CD4-positive, alpha-beta T cell treated with Interleukin-1 beta for 1 hour (primary cell): Measurements from ENCODE around the gene CACNG8.
A peak's percentile ranks its signal among the peaks of the same experiment; 100 is the strongest.
"Not testable (repeated sequence)": the region's sequence is repeated elsewhere in the genome, so short reads cannot be mapped to it uniquely, and the experiment has no call there.

Experiments
- DNase-seq, 2 donors: peaks; one replicate each; pipeline ENCODE4 v3.0.0-alpha.2; 2020 to 2022

The CACNG8 gene

GRCh38 chr19:53962887-53963431 is at the start of gene CACNG8:
TSS of gene CACNG8 (plus strand) at chr19:53962937.
- DNase-seq = no peak

DNA sequence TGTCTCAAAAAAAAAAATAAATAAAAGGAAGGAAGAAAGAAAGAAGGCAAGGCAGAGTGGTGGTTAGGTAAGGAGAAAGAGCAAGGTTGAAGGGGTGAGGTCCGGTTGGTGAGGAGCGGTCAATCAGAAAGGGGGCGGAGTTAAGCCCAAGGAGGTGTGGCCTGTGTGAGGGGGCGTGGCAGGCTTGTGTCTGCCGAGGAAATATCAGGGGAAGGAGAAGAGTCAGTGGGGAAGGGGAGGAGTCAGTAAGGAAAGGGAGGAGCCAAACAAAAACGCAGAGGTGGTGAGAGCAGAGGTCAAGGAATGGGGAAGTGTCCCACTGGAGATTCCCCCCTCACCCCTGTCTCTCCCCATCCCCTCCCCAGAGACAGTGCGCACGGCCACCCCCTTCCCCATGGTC is 47.7 kb upstream of the CACNG8 start:
- DNase-seq = no peak

DNA sequence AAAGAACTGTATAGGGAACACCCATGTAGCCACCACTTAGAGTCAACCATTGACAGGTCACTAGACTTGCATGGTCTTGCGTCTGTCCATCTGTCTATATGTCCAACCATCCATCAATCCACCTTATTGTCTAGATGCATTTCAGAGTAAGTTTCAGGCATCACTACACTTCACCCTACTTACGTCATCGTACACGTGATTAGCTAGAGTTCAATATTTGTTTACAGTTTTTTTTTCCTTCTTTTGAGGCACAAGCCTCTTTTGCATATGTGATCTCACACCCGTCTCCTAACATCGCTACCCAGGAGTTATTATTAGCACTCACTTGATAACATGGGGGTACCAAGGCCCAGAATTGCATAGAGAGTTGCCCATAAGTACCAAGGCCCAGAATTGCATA is 46.7 kb upstream of the CACNG8 start:
- DNase-seq = no peak

GRCh38 chr19:53917356-53917755 is 45.4 kb upstream of the CACNG8 start:
- DNase-seq = no peak

- peak; percentile 8 to 25 for DNase-seq
Observed at GRCh38 chr19:53927739-53928138, 35.0 kb upstream of the CACNG8 start.

DNA sequence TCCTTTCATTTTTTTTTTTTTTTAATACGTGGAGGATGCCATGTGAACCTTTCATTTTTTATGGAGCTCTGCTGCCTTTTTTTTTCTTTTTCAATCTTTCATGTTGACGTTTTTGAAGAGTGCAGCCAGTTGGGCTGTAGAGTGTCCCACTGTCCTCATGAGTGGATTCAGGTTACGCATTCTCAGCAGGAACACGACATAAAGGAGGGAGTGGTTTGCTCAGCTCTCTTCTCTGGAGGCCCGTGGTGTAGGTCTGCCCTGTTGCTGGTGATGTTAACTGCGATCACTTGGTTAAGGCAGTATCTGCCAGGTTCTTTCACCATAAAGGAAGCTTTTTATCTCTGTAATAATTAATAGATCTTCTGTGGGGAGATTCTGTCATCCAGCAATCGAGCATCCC is 26.7 kb upstream of the CACNG8 start:
- no peak for DNase-seq

GRCh38 chr19:53942001-53942786 is 20.5 kb upstream of the CACNG8 start:
- DNase-seq = no peak

- no peak for DNase-seq
Observed at GRCh38 chr19:53944416-53944815, 18.3 kb upstream of the CACNG8 start.

GRCh38 chr19:53944933-53945332 is 17.8 kb upstream of the CACNG8 start:
- DNase-seq = no peak

GRCh38 chr19:53945441-53945840 is 17.3 kb upstream of the CACNG8 start:
- no peak for DNase-seq

DNA sequence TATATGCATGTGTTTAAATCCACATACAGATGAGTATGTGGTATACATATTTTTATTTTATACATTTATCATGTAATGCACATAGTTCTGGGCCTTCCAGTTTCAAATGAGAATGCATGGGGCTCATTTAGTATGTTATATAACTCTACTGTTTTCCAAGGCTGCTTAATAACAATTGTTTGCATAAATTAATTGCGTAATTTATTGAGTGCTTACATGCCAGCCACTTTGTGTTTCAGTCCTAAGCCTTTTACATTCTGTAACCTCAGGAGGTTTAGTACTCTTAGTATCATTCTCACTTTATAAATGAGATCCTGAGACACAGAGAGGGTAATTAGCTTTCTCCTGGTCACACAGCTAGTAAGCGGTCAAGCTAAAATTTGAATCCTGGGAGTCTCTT is 16.7 kb upstream of the CACNG8 start:
- DNase-seq = no peak

GRCh38 chr19:53947624-53948023 is 15.1 kb upstream of the CACNG8 start:
- no peak for DNase-seq

DNA sequence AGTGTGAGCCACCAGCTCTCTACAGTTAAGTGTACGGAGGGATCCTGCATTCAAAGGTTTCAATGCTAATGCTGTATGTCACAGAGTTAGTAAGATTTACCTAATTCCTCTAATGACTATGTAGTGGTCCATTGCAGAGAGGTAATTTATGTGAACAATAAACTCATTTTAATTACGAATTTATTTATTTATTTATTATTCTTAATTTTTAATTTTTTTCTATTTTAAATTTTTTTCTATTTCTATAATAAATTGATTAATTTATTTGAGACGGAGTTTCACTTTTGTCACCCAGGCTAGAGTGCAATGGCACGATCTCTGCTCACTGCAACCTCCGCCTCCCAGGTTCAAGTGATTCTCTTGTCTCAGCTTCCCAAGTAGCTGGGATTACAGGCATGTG is 14.1 kb upstream of the CACNG8 start:
- not testable (repeated sequence) for DNase-seq

DNA sequence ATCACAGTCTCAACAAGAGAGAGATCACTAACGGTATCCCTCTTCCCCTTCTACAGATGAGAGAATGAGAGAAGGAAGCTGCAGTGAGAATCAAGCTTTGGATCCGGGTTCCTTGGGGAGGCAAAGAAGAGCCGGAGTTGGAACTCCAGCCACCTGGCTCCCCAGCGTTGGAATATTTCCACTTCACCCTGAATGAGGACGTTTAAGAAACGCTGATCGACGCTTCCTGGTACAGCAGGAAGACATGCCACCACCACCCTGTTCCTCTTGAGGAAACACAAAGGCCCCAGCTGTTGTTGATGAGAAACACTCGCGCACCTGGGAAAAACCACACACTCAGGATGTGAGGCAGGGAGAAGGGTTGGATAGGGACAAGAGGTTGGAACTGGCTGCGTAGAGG is 11.3 kb upstream of the CACNG8 start:
- no peak for DNase-seq

DNA sequence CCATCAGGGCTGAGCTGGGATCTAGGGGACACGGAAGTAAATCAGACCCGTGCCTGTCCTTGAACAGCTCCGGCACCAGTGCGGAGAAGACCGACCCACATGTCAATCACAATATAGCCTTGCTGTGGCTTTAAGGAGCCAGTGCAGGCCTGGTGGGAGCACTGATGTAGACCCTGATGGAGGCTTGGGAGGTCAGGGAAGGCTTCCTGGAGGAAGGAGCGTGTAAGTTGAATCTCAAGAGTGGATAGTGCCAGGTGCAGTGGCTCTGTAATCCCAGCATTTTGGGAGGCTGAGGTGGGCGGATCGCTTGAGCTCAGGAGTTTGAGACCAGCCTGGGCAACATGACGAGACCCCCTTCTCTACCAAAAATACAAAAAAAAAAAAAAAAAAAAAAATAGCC is 10.8 kb upstream of the CACNG8 start:
- no peak for DNase-seq

- no peak for DNase-seq
Observed at GRCh38 chr19:53953383-53953782, 9.4 kb upstream of the CACNG8 start.

DNA sequence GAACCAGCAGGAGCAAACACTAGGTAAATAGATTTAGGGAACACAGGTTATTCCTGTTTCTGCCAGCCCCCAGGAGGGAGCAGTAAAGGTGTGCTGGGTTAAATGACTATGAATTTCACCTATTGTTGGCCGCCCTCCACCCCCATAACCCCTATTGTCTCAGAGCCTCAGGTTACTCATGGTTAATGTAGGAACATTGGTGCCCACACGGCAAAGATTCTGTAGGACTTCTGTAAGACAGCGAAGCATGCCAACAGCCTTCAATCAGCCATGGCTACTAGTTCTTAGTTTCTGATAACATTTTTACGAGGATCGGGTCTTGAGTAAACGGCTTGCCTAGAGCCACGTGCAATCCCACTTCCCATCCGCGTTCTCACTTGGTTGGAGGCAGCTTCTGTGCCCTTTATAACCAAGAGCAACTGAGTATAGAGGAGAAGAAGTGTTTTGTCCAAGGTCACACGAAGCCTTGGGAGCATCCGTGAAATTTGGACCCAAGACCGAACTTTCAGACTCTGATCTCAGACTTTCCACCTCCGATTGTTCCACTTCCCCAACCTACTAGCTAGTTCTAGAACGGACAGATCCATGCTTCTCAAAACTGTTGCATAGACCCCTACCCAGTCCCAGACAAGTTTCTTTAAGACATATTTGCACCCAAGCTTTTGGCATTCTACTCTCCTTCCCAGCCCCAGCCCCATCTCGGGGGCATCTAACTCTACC is 5.1 kb upstream of the CACNG8 start:
- DNase-seq = no peak

DNA sequence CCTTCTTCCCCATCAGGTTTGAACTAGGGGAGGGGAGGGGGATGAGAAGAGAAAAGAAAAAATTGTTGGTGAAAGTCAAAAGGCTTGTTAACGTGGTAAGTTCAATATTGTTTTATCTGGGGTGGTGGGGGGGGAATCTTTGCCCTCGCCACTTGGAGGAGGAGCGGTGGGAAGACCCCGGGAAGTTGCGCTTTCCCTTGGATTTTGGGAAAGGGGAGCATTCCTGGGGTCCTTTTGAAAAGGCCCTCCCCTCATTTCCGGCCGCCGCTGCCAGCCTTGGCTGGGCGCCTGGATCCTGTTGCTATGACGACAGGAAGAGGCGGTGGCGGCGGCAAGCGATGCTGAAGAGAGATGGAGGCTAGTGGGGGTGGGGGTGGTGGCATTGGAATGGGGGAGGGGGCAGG is 4.6 kb upstream of the CACNG8 start:
- no peak for DNase-seq

- DNase-seq = no peak
Observed at GRCh38 chr19:53958823-53959757, 3.6 kb upstream of the CACNG8 start.

- no peak for DNase-seq
Observed at GRCh38 chr19:53960187-53960586, 2.5 kb upstream of the CACNG8 start.

DNA sequence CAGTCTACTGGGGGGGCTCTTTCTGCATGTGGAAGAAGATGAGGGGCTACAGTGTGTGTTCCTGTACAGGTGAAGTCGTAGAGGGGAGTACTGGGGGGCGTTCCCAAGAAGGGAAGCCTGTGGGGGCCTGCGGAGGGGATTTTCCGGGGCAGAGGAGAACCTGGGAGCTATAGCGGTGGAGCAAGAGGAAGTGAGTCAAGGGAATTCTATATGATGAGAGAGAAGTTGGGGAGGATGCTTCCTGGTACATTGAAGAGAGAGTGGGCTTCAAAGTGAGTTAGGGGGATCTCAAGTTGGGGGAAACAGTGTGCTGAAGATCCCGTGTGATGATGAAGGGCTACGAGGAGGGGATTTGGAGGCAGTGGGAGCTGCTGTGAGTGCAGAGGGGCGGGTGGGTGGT is 1.9 kb upstream of the CACNG8 start:
- DNase-seq = no peak

GRCh38 chr19:53961523-53962356 is 997 bp upstream of the CACNG8 start:
- no peak for DNase-seq
